ENCODE results near the gene ISG20. TPM values are rescaled to one million over a fixed set of nuclear protein-coding genes. Genes with fewer than 3 reads are reported as not detected.

Gene ISG20
- total RNA-seq, 1 donor from 2014 or later = 0.65 TPM

DNA sequence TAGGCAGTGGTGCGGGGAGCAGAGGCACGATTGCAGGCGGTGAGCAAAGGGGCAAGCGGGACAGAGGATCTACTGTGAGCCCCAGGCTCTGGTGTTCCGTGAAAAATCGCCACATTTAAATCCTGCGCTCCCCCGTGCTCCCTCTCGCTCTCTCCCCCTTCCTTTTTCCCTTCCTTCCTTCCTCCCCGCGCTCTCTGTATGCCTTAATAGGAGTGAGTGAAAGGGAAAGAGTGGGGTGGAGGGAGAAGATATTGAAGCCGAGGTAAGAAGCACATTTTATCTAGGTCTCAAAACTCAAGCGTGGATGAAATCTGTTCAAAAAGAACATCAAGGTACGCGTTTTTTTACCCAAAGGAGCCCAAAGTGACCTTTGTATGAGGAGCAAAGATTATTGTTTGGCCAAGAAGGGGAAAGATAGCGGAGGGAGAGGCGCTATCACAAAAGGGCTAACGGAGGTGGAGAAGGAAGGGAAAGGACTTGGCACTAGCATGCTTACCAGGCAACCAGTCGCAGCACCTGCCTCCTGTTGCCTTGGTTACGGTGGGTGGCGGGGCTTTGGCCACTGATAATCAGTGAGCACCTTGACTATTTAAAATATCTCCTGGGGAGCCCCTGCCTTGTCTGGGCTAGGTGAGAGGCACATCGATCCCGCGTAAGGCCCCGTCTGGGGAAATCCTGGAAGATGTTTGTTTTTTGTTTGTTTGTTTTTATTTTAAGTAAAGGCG is 32.6 kb upstream of the ISG20 start:
- H3K79me2 ChIP-seq (ENCODE audit: low read depth) = no peaks in the 10 kb centered on the region
- no peak overlapping the region for H3K27ac Mint-ChIP-seq
- H3K9me3 ChIP-seq (ENCODE audit: low read depth) = no peaks in the 10 kb centered on the region
- peak overlapping the region; percentile 12 for H3K4me3 ChIP-seq
- no peak overlapping the region for H2AFZ ChIP-seq (replicated peaks)
- peaks cover 42% of the 10 kb centered on the region for H3K4me1 ChIP-seq
- peaks cover 86% of the 10 kb centered on the region for H3K27me3 ChIP-seq
- no peak for DNase-seq (ENCODE audit: low spot score)
- no peaks in the 10 kb centered on the region for H3K9me3 Mint-ChIP-seq
- H3K4me3 Mint-ChIP-seq = peak overlapping the region; percentile 86
- H3K4me1 Mint-ChIP-seq = peaks cover 45% of the 10 kb centered on the region
- no peak overlapping the region for H3K27ac ChIP-seq
- H3K36me3 Mint-ChIP-seq = no peaks in the 10 kb centered on the region
- peaks cover 55% of the 10 kb centered on the region for H3K27me3 Mint-ChIP-seq (ENCODE audit: insufficient read depth, low read depth)
- TF ChIP-seq CTCF (IDR thresholded peaks at IDR 0.05) (no peak), EZH2phosphoT487 (IDR thresholded peaks at IDR 0.05) (no peak), EZH2 (IDR thresholded peaks at IDR 0.05) (no peak)
- no peaks in the 10 kb centered on the region for H3K36me3 ChIP-seq
- H3K4me2 ChIP-seq = peak overlapping the region; percentile 81
- H3K9ac ChIP-seq = no peak overlapping the region
- H4K20me1 ChIP-seq (ENCODE audit: low read depth) = peaks cover 43% of the 10 kb centered on the region
- peaks cover 42% of the 10 kb centered on the region for H3F3A ChIP-seq (ENCODE audit: low read depth)

- Mint-ChIP-seq H3K27me3 (ENCODE audit: insufficient read depth, low read depth) (peaks cover 52% of the 10 kb centered on the region), H3K36me3 (no peaks in the 10 kb centered on the region), H3K4me3 (no peak overlapping the region), H3K4me1 (peaks cover 49% of the 10 kb centered on the region), H3K27ac (no peak overlapping the region), H3K9me3 (no peaks in the 10 kb centered on the region)
- Histone ChIP-seq H3K79me2 (ENCODE audit: low read depth) (no peaks in the 10 kb centered on the region), H3K27me3 (peaks cover 74% of the 10 kb centered on the region), H3K9ac (no peak overlapping the region), H3F3A (ENCODE audit: low read depth) (peaks cover 54% of the 10 kb centered on the region), H3K4me3 (no peak overlapping the region), H3K4me1 (peaks cover 58% of the 10 kb centered on the region), H3K36me3 (no peaks in the 10 kb centered on the region), H2AFZ (replicated peaks) (no peak overlapping the region), H3K9me3 (ENCODE audit: low read depth) (no peaks in the 10 kb centered on the region), H3K27ac (no peak overlapping the region), H3K4me2 (no peak overlapping the region), H4K20me1 (ENCODE audit: low read depth) (peaks cover 43% of the 10 kb centered on the region)
- no peak for DNase-seq (ENCODE audit: low spot score)
- TF ChIP-seq CTCF (IDR thresholded peaks at IDR 0.05) (no peak), EZH2phosphoT487 (IDR thresholded peaks at IDR 0.05) (no peak), EZH2 (IDR thresholded peaks at IDR 0.05) (no peak)
Measured at GRCh38 chr15:88607951-88608350, 30.9 kb upstream of the ISG20 start.

- no peaks in the 10 kb centered on the region for H3K9me3 ChIP-seq (ENCODE audit: low read depth)
- no peak overlapping the region for H3K27ac ChIP-seq
- no peak for DNase-seq (ENCODE audit: low spot score)
- H3F3A ChIP-seq (ENCODE audit: low read depth) = peaks cover 62% of the 10 kb centered on the region
- peaks cover 51% of the 10 kb centered on the region for H3K27me3 Mint-ChIP-seq (ENCODE audit: insufficient read depth, low read depth)
- no peak overlapping the region for H3K27ac Mint-ChIP-seq
- H3K4me3 Mint-ChIP-seq = no peak overlapping the region
- no peaks in the 10 kb centered on the region for H3K9me3 Mint-ChIP-seq
- H3K36me3 ChIP-seq = no peaks in the 10 kb centered on the region
- H4K20me1 ChIP-seq (ENCODE audit: low read depth) = peaks cover 39% of the 10 kb centered on the region
- no peak overlapping the region for H3K4me3 ChIP-seq
- H3K79me2 ChIP-seq (ENCODE audit: low read depth) = no peaks in the 10 kb centered on the region
- peaks cover 63% of the 10 kb centered on the region for H3K4me1 ChIP-seq
- TF ChIP-seq CTCF (IDR thresholded peaks at IDR 0.05) (no peak), EZH2phosphoT487 (IDR thresholded peaks at IDR 0.05) (no peak), EZH2 (IDR thresholded peaks at IDR 0.05) (no peak)
- peaks cover 74% of the 10 kb centered on the region for H3K27me3 ChIP-seq
- H3K9ac ChIP-seq = no peak overlapping the region
- no peak overlapping the region for H3K4me2 ChIP-seq
- H2AFZ ChIP-seq (replicated peaks) = no peak overlapping the region
- H3K36me3 Mint-ChIP-seq = no peaks in the 10 kb centered on the region
- peaks cover 53% of the 10 kb centered on the region for H3K4me1 Mint-ChIP-seq
Measured at GRCh38 chr15:88608607-88609181, 30.1 kb upstream of the ISG20 start.
